SU-DHL-6 (cell line): ENCODE measurements around the gene GNAQ.

Source experiments
- EZH2phosphoT487 ChIP-seq: fragments of 200-600 bp; sonication (generic), shearing (Covaris generic); conservative IDR thresholded peaks from 2 replicates; pipeline ENCODE4 v1.6.1; 2018; ENCODE audit warnings: mild to moderate bottlenecking, antibody characterized with exemption, low read length, moderate library complexity, mixed read lengths
- TF ChIP-seq, protein P1 (sequence below): fragments of 200-600 bp; sonication (generic); IDR thresholded peaks from one replicate; pipeline ENCODE4 v1.5.1; 2017; ENCODE audit warnings: antibody characterized with exemption, mild to moderate bottlenecking, low read length, moderate library complexity; ENCODE audit not compliant: insufficient read depth, poor library complexity, severe bottlenecking

- TF ChIP-seq, protein P1, sequence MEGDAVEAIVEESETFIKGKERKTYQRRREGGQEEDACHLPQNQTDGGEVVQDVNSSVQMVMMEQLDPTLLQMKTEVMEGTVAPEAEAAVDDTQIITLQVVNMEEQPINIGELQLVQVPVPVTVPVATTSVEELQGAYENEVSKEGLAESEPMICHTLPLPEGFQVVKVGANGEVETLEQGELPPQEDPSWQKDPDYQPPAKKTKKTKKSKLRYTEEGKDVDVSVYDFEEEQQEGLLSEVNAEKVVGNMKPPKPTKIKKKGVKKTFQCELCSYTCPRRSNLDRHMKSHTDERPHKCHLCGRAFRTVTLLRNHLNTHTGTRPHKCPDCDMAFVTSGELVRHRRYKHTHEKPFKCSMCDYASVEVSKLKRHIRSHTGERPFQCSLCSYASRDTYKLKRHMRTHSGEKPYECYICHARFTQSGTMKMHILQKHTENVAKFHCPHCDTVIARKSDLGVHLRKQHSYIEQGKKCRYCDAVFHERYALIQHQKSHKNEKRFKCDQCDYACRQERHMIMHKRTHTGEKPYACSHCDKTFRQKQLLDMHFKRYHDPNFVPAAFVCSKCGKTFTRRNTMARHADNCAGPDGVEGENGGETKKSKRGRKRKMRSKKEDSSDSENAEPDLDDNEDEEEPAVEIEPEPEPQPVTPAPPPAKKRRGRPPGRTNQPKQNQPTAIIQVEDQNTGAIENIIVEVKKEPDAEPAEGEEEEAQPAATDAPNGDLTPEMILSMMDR: no peak
- TF ChIP-seq EZH2phosphoT487: no peak
Observed at GRCh38 chr9:78001946-78002731, 29.5 kb downstream of the GNAQ start.
